ENCODE data around the gene PAPLN. TPM values are rescaled to one million over a fixed set of nuclear protein-coding genes. Genes with fewer than 3 reads are reported as not detected.

The PAPLN gene
- total and polyA plus RNA-seq, 9 of the 15 experiments (the other 6 are each of a cell fraction or from before 2014, with no cell fraction given) = 0.43 to 3.5 (median 1.7) TPM

- no peaks in the 10 kb centered on the region for H3K9me1 ChIP-seq (ENCODE audit: control insufficient read depth, insufficient read depth, low read length)
- no peak overlapping the region for H2AFZ ChIP-seq (ENCODE audit: low read depth, low read length)
- no peaks in the 10 kb centered on the region for H3K4me1 ChIP-seq (replicated peaks in 1 of 2; ENCODE audit: control insufficient read depth in 2 of 2, insufficient read depth in 2 of 2, low read length in 2 of 2)
- WGBS (ENCODE audit: insufficient coverage, low coverage, missing lambda C conversion rate) = 100% methylated on average over 1 of the region's 8 CpGs
- no peaks in the 10 kb centered on the region; the same call in 1 of the 2 replicates for H3K9me3 ChIP-seq (replicated peaks; ENCODE audit: control insufficient read depth, insufficient read depth, low read depth, low read length)
- POLR2A ChIA-PET = no interaction called here
- ATAC-seq (no peak), FAIRE-seq (no peak), DNase-seq (ENCODE audit: extremely low read depth in 1 of 4, low spot score in 3 of 4) (no peak)
- intact Hi-C loops (cut with micrococcal nuclease) = no loop called here
- H3K36me3 ChIP-seq (ENCODE audit: control insufficient read depth, insufficient read depth, low read length) = peaks cover 42% of the 10 kb centered on the region; the same call in 2 of the 3 replicates
- in situ Hi-C loops (cut with MboI) = no loop called here
- H3K9ac ChIP-seq (ENCODE audit: insufficient read depth in 1 of 2, low read depth in 2 of 2, low read length in 2 of 2) = no peak overlapping the region
- TF ChIP-seq SREBF2 (CRISPR knock-in tag; IDR thresholded peaks at IDR 0.05) = no peak
- TF ChIP-seq, protein P1, sequence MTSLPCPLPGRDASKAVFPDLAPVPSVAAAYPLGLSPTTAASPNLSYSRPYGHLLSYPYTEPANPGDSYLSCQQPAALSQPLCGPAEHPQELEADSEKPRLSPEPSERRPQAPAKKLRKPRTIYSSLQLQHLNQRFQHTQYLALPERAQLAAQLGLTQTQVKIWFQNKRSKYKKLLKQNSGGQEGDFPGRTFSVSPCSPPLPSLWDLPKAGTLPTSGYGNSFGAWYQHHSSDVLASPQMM (CRISPR knock-in tag; IDR thresholded peaks at IDR 0.05) = no peak
- no peak for TF ChIP-seq BACH1 (tag; IDR thresholded peaks at IDR 0.05)
- no peak for TF ChIP-seq RBM14 (IDR thresholded peaks at IDR 0.05; ENCODE audit: borderline replicate concordance, insufficient read depth, low read depth, low read length)
- TF ChIP-seq PHB (CRISPR knock-in tag; IDR thresholded peaks at IDR 0.05) = no peak
- TF ChIP-seq E2F3 (CRISPR knock-in tag; IDR thresholded peaks at IDR 0.05) = no peak
- CTCF ChIA-PET (ENCODE audit: low intra/inter-chr PET ratio) = no interaction called here
- H3K4me2 ChIP-seq (ENCODE audit: insufficient read depth, low read length) = no peak overlapping the region
- H4K20me1 ChIP-seq (replicated peaks; ENCODE audit: control insufficient read depth, insufficient read depth, low read length) = no peaks in the 10 kb centered on the region
- H3K27me3 ChIP-seq (ENCODE audit: control insufficient read depth in 2 of 2, insufficient read depth in 2 of 2, low read length in 2 of 2) = no peaks in the 10 kb centered on the region
- H3K27ac ChIP-seq (ENCODE audit: extremely low read depth, low read depth, low read length) = no peak overlapping the region
- no TSS peak for BruUV-seq (replicated peaks)
- no peak overlapping the region for H3K4me3 ChIP-seq
- H3K79me2 ChIP-seq (ENCODE audit: control insufficient read depth, insufficient read depth, low read length) = no peaks in the 10 kb centered on the region
Observed at GRCh38 chr14:73208846-73209245, 28.5 kb upstream of the PAPLN start.

DNA sequence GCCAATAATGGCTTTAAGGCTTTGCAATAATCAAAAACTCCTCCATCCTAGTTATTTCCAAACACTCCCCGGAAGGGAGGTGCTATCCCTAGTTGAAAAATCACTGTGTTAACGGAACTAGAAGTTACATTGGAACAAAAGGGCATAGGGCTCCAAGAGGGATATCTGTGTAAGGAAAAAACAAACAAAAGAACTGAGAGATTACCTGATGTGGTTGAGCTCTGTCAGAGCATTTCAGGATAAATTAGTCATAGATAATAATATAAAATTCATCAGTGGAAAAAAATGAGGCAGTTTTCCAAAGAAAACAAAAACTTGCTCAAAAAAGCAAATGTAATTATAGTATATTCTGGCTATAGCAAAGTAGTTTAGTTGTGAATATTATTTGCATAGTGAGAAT is 27.4 kb upstream of the PAPLN start:
- TF ChIP-seq, protein P2, sequence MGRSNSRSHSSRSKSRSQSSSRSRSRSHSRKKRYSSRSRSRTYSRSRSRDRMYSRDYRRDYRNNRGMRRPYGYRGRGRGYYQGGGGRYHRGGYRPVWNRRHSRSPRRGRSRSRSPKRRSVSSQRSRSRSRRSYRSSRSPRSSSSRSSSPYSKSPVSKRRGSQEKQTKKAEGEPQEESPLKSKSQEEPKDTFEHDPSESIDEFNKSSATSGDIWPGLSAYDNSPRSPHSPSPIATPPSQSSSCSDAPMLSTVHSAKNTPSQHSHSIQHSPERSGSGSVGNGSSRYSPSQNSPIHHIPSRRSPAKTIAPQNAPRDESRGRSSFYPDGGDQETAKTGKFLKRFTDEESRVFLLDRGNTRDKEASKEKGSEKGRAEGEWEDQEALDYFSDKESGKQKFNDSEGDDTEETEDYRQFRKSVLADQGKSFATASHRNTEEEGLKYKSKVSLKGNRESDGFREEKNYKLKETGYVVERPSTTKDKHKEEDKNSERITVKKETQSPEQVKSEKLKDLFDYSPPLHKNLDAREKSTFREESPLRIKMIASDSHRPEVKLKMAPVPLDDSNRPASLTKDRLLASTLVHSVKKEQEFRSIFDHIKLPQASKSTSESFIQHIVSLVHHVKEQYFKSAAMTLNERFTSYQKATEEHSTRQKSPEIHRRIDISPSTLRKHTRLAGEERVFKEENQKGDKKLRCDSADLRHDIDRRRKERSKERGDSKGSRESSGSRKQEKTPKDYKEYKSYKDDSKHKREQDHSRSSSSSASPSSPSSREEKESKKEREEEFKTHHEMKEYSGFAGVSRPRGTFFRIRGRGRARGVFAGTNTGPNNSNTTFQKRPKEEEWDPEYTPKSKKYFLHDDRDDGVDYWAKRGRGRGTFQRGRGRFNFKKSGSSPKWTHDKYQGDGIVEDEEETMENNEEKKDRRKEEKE (IDR thresholded peaks at IDR 0.05; ENCODE audit: borderline replicate concordance in 1 of 2, control insufficient read depth in 1 of 2, low read depth in 2 of 2, low read length in 1 of 2) = no peak
- TF ChIP-seq, protein P3, sequence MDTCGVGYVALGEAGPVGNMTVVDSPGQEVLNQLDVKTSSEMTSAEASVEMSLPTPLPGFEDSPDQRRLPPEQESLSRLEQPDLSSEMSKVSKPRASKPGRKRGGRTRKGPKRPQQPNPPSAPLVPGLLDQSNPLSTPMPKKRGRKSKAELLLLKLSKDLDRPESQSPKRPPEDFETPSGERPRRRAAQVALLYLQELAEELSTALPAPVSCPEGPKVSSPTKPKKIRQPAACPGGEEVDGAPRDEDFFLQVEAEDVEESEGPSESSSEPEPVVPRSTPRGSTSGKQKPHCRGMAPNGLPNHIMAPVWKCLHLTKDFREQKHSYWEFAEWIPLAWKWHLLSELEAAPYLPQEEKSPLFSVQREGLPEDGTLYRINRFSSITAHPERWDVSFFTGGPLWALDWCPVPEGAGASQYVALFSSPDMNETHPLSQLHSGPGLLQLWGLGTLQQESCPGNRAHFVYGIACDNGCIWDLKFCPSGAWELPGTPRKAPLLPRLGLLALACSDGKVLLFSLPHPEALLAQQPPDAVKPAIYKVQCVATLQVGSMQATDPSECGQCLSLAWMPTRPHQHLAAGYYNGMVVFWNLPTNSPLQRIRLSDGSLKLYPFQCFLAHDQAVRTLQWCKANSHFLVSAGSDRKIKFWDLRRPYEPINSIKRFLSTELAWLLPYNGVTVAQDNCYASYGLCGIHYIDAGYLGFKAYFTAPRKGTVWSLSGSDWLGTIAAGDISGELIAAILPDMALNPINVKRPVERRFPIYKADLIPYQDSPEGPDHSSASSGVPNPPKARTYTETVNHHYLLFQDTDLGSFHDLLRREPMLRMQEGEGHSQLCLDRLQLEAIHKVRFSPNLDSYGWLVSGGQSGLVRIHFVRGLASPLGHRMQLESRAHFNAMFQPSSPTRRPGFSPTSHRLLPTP (IDR thresholded peaks at IDR 0.05; ENCODE audit: borderline replicate concordance, extremely low read depth, insufficient read length) = no peak
- intact Hi-C loops (cut with micrococcal nuclease) = no loop called here
- H3K9ac ChIP-seq (ENCODE audit: insufficient read depth in 1 of 2, low read depth in 2 of 2, low read length in 2 of 2) = no peak overlapping the region
- H3K4me2 ChIP-seq (ENCODE audit: insufficient read depth, low read length) = no peak overlapping the region
- ChIA-PET CTCF (ENCODE audit: low intra/inter-chr PET ratio) (no interaction called here), POLR2A (no interaction called here)
- no peaks in the 10 kb centered on the region for H3K9me1 ChIP-seq (ENCODE audit: control insufficient read depth, insufficient read depth, low read length)
- H4K20me1 ChIP-seq (replicated peaks; ENCODE audit: control insufficient read depth, insufficient read depth, low read length) = no peaks in the 10 kb centered on the region
- DNase-seq (ENCODE audit: extremely low read depth in 1 of 4, low spot score in 3 of 4) = no peak
- no peaks in the 10 kb centered on the region; the same call in 1 of the 2 replicates for H3K9me3 ChIP-seq (replicated peaks; ENCODE audit: control insufficient read depth, insufficient read depth, low read depth, low read length)
- H3K4me1 ChIP-seq (replicated peaks in 1 of 2; ENCODE audit: control insufficient read depth in 2 of 2, insufficient read depth in 2 of 2, low read length in 2 of 2) = no peaks in the 10 kb centered on the region
- H2AFZ ChIP-seq (ENCODE audit: low read depth, low read length) = no peak overlapping the region
- ATAC-seq = no peak
- no peaks in the 10 kb centered on the region for H3K79me2 ChIP-seq (ENCODE audit: control insufficient read depth, insufficient read depth, low read length)
- H3K36me3 ChIP-seq (ENCODE audit: control insufficient read depth, insufficient read depth, low read length) = peaks cover 44% of the 10 kb centered on the region; the same call in 2 of the 3 replicates
- H3K4me3 ChIP-seq = no peak overlapping the region
- no peak overlapping the region for H3K27ac ChIP-seq (ENCODE audit: extremely low read depth, low read depth, low read length)
- no TSS peak for BruUV-seq (replicated peaks)
- no peak for FAIRE-seq
- no peaks in the 10 kb centered on the region for H3K27me3 ChIP-seq (ENCODE audit: control insufficient read depth in 2 of 2, insufficient read depth in 2 of 2, low read length in 2 of 2)
- WGBS (ENCODE audit: insufficient coverage, low coverage, missing lambda C conversion rate) = 88% methylated on average over 2 of the region's 2 CpGs
- in situ Hi-C loops (cut with MboI) = no loop called here
